HG03196 (cell line): ENCODE results near the gene PBX1.

Experiments used
- ATAC-seq: cut with Tn5 transposase; IDR thresholded peaks from one replicate; pipeline ENCODE4 v1.9.1; 2021; ENCODE audit not compliant: unreplicated experiment

PBX1 gene

GRCh38 chr1:164718821-164719220, 159.8 kb downstream of the PBX1 start:
- no peak for ATAC-seq

- ATAC-seq = no peak
Measured at GRCh38 chr1:164719676-164720439, 160.9 kb downstream of the PBX1 start.

GRCh38 chr1:164720440-164721227, 161.7 kb downstream of the PBX1 start:
- no peak for ATAC-seq

GRCh38 chr1:164721228-164721496, 162.2 kb downstream of the PBX1 start:
- no peak for ATAC-seq

- ATAC-seq = no peak
Measured at GRCh38 chr1:164723296-164723798, 164.4 kb downstream of the PBX1 start.

GRCh38 chr1:164725401-164725800, 166.4 kb downstream of the PBX1 start:
- no peak for ATAC-seq

- ATAC-seq = no peak
Measured at GRCh38 chr1:164726235-164726634, 167.3 kb downstream of the PBX1 start.

GRCh38 chr1:164728719-164729118, 169.7 kb downstream of the PBX1 start:
- no peak for ATAC-seq

GRCh38 chr1:164731161-164731876, 172.3 kb downstream of the PBX1 start:
- ATAC-seq = no peak

- ATAC-seq = no peak
Measured at GRCh38 chr1:164733070-164733469, 174.1 kb downstream of the PBX1 start.

- no peak for ATAC-seq
Measured at GRCh38 chr1:164733734-164734133, 174.8 kb downstream of the PBX1 start.

- ATAC-seq = no peak
Measured at GRCh38 chr1:164735315-164736052, 176.5 kb downstream of the PBX1 start.

- no peak for ATAC-seq
Measured at GRCh38 chr1:164736137-164736536, 177.2 kb downstream of the PBX1 start.

- ATAC-seq = no peak
Measured at GRCh38 chr1:164739189-164739588, 180.2 kb downstream of the PBX1 start.

GRCh38 chr1:164740000-164740526, 181.1 kb downstream of the PBX1 start:
- no peak for ATAC-seq

GRCh38 chr1:164742745-164743144, 183.8 kb downstream of the PBX1 start:
- no peak for ATAC-seq

GRCh38 chr1:164743976-164744375, 185.0 kb downstream of the PBX1 start:
- ATAC-seq = no peak

- no peak for ATAC-seq
Measured at GRCh38 chr1:164745736-164746135, 186.8 kb downstream of the PBX1 start.

- no peak for ATAC-seq
Measured at GRCh38 chr1:164746632-164747031, 187.6 kb downstream of the PBX1 start.

GRCh38 chr1:164748253-164748899, 189.4 kb downstream of the PBX1 start:
- ATAC-seq = no peak
